ENCODE data around the gene CRELD2. TPM values are rescaled to one million over a fixed set of nuclear protein-coding genes. Genes with fewer than 3 reads are reported as not detected.
A peak's percentile ranks its signal among the peaks of the same experiment; 100 is the strongest.

Gene CRELD2
- total and polyA plus RNA-seq, 2 of the 13 experiments (the other 11 are each of a cell fraction or from before 2014, with no cell fraction given) = 17.2 to 44.7 TPM

GRCh38 chr22:49959782-49960158 is 41.3 kb downstream of the CRELD2 start (continued):
- TF ChIP-seq CREB3 (CRISPR knock-in tag; IDR thresholded peaks at IDR 0.05) (no peak), HMGA1 (CRISPR knock-in tag; conservative IDR thresholded peaks at IDR 0.05) (no peak), BHLHE40 (IDR thresholded peaks at IDR 0.05; ENCODE audit: low read length) (no peak), PATZ1 (CRISPR knock-in tag; IDR thresholded peaks at IDR 0.05) (no peak), FOXC1 (CRISPR knock-in tag; IDR thresholded peaks at IDR 0.05; ENCODE audit: borderline replicate concordance) (no peak), ONECUT2 (CRISPR knock-in tag; IDR thresholded peaks at IDR 0.05) (no peak), PRDM10 (CRISPR knock-in tag; IDR thresholded peaks at IDR 0.05; ENCODE audit: low read depth) (no peak), ZFYVE20 (CRISPR knock-in tag; IDR thresholded peaks at IDR 0.05; ENCODE audit: borderline replicate concordance, low read depth) (no peak), ZEB1 (IDR thresholded peaks at IDR 0.05; ENCODE audit: insufficient replicate concordance, low read depth) (peak; percentile 6), ZNF547 (CRISPR knock-in tag; IDR thresholded peaks at IDR 0.05) (no peak), THAP8 (CRISPR knock-in tag; IDR thresholded peaks at IDR 0.05; ENCODE audit: borderline replicate concordance) (no peak), ZKSCAN5 (CRISPR knock-in tag; IDR thresholded peaks at IDR 0.05) (no peak), ZBED4 (CRISPR knock-in tag; IDR thresholded peaks at IDR 0.05; ENCODE audit: borderline replicate concordance) (no peak), ZNF143 (CRISPR knock-in tag; IDR thresholded peaks at IDR 0.05) (no peak; the same call in 1 of the 2 replicates), ADNP (CRISPR knock-in tag; IDR thresholded peaks at IDR 0.05) (peak; percentile 86), NFE2L1 (CRISPR knock-in tag; IDR thresholded peaks at IDR 0.05; ENCODE audit: borderline replicate concordance) (no peak; the same call in 1 of the 2 replicates), ZNF597 (CRISPR knock-in tag; IDR thresholded peaks at IDR 0.05) (no peak), ZNF430 (CRISPR knock-in tag; IDR thresholded peaks at IDR 0.05) (no peak)

Data from HepG2 (cell line).